GM19023 (cell line): ENCODE results near the gene PARP1.
"Not testable (repeated sequence)": the region's sequence is repeated elsewhere in the genome, so short reads cannot be mapped to it uniquely, and the experiment has no call there.

Experiments used
- ATAC-seq: cut with Tn5 transposase; IDR thresholded peaks from one replicate; pipeline ENCODE4 v1.9.1; 2021; ENCODE audit warnings: mild to moderate bottlenecking, moderate library complexity; ENCODE audit not compliant: unreplicated experiment

PARP1 gene

DNA sequence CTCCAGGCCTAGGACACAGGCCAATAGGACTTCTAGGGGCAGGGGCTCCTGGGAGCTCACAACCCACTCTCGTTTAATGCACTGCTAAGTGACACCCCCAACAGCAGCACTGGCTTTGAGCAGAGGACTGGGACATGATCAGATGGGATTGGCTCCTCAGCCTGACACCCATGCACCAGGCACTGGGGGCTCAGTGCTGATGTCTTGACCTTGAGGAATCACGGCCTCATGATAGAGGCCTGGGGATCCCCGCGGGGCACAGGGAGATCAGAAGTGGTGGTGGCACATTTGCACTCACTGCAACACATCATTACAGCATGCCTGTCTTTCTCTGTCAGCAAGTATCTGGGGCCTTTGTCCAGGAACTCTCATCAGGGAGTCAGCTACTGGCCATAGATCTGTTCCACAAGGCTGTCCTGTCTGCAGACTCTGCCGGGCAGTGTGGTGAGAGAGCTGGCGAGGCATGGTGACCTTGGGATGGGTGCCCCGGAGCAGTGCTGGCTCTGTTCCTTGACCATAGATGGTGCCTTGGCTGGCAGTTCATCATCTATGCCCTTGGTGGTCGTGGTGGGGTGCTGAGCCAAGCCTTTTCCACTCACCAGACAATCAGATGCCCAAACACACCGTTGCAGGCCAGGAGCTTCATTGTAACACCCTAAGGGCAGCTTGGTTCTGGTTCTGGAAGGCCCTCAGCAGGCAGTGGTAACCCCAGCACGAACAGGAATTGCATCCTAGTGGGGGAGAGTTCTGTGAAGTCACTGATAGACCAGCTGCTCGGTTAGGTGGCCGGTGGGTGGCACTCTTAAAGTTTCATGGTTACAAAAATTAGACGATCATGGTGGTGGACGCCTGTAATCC lies 22.2 kb upstream of the PARP1 start:
- no peak for ATAC-seq

GRCh38 chr1:226428791-226429461 lies 21.0 kb upstream of the PARP1 start:
- no peak for ATAC-seq

GRCh38 chr1:226428348-226428747 lies 20.5 kb upstream of the PARP1 start:
- ATAC-seq: no peak

DNA sequence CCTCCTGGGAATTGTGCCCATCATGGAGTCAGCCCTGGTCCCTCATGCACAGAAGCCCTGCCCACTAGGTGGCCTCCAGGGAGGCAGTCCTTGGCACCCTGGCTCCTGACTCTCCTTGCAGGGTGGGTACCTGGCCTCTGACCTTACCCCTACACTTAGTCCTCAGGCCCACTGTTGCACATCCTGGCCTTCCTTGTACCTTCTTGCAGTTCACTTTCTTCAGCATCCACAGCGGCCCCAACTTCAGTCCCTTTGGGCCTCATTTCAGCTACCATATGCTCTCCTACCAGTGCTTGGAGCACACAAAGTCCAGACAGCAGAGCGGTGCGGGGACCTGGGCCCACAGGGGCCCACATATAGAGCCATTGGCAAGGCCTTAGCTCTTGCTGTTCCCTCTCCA lies 19.2 kb upstream of the PARP1 start:
- no peak for ATAC-seq

DNA sequence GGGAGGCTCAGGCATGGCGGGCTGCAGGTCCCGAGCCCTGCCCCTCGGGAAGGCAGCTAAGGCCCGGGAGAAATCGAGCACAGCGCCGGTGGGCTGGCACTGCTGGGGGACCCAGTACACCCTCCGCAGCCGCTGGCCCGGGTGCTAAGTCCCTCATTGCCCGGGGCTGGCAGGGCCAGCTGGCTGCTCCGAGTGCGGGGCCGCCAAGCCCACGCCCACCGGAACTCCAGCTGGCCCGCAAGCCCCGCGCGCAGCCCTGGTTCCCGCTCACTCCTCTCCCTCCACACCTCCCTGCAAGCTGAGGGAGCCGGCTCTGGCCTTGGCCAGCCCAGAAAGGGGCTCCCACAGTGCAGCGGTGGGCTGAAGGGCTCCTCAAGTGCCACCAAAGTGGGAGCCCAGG lies 18.5 kb upstream of the PARP1 start:
- ATAC-seq: not testable (repeated sequence)

GRCh38 chr1:226425431-226426031 lies 17.6 kb upstream of the PARP1 start:
- ATAC-seq: no peak

GRCh38 chr1:226425004-226425378 lies 17.1 kb upstream of the PARP1 start:
- ATAC-seq: no peak

GRCh38 chr1:226424221-226425003 lies 16.5 kb upstream of the PARP1 start:
- no peak for ATAC-seq

DNA sequence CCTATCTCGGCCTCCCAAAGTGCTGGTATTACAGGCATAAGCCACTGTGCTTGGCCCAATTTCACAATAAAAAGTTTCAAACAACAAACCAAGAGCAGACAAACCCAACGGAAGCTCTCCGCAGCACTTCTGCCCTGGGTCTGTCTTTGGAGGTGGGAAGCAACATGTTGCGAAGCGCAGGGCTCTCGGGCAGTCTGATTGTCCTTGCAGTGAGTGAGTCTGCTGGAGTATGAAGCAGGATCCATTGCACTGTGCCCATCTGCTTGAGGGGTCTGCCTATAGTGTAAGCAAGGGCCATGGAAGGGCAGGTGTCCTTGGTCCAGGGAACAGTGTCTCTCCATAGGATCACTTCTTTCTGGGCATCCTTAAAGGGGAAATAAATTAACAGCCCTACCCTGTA lies 14.6 kb upstream of the PARP1 start:
- no peak for ATAC-seq

- ATAC-seq: no peak
These were observed 13.0 kb upstream of the PARP1 start for GRCh38 chr1:226420897-226421296.

GRCh38 chr1:226420328-226420727 lies 12.4 kb upstream of the PARP1 start:
- no peak for ATAC-seq

- no peak for ATAC-seq
These were observed 11.6 kb upstream of the PARP1 start for GRCh38 chr1:226419284-226420029.

DNA sequence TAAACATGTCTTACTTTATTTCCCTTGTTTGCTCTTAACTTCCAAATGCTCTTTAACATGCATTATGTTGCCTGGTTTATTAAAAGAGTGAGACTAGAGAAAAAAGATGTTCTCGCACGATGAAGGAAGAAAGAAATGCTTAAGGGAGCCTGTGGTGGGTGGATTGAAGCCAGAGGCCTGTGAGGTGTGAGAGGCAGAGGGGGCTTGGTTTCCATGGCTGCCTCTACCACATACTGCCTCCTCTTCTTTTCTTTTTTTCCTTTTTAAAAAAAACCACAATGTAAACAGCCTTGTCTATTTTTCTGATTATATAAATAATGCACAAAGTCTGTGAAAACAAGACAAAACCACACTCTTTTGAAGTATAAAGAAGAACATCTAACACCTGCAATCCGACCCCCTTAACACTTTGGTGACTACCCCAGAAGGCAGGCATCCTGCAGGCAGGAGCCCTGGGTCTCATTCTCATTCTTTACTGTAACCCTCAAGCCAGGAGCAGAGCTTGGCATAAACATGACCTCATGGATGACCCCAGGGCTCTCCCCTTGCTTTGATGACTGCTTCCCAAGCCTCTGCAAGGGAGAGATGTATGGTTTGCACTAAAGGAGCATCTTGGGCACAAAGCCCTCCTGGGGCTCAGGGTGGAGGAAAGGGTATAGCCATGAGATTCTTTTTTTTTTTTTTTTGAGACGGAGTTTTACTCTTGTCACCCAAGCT lies 10.1 kb upstream of the PARP1 start:
- ATAC-seq: no peak

DNA sequence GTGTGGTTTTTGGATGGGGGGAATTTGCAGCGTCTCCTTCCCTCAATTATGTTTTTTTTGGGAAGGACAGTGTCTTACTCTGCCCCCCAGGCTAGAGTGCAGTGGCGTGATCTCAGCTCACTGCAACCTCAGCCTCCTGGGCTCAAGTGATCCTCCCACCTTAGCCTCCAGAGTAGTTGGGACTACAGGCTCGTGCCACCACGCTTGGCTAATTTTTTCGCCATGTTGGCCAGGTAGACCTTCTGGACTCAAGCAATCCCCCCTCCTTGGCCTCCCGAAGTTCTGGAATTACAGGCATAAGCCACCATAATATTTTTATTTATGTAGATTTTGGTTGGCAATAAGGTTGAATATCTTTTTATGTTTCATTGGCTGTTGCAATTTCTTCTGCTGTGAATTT lies 9.5 kb upstream of the PARP1 start:
- ATAC-seq: no peak

GRCh38 chr1:226414098-226414698 lies 6.3 kb upstream of the PARP1 start:
- ATAC-seq: no peak

- no peak for ATAC-seq
These were observed 3.7 kb upstream of the PARP1 start for GRCh38 chr1:226411619-226412018.

- ATAC-seq: no peak
These were observed 3.1 kb upstream of the PARP1 start for GRCh38 chr1:226410958-226411357.

DNA sequence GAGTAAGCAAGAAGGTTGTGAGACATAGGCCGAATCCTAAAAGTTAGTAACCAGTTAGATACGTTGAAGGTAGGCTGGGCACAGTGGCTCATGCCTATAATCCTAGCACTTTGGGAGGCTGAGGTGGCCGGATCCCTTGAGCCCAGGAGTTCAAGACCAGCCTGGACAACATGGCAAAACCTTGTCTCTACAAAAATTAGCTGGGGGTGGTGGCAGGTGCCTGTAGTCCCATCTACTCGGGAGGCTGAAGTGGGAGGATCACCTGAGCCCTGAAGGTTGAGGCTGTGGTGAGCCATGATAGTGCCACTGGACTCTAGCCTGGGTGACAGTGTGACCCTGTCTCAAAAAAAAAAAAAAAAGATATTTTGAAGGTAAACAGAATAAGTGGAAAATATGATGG lies 1.5 kb upstream of the PARP1 start:
- no peak for ATAC-seq
